Astrocyte (in vitro differentiated cells and primary cell): Measurements from ENCODE around the gene ATP5PO. TPM values are rescaled to one million over a fixed set of nuclear protein-coding genes. Genes with fewer than 3 reads are reported as not detected.

ENCODE experiments used
- DNase-seq: peaks from one replicate; pipeline ENCODE4 v3.0.0-alpha.2; 2010; ENCODE audit warnings: low read depth
- FAIRE-seq: peaks from 2 replicates; lab custom pipeline; 2011; peaks lifted over from hg19 to GRCh38; lab: Jason Lieb, UNC
- H2AFZ ChIP-seq: 2 replicates; pipeline ENCODE4 v1.6.0; 2012; ENCODE audit warnings: low read depth, low read length, inconsistent platforms
- H3K27ac ChIP-seq: 2 replicates; pipeline ENCODE4 v1.5.1; 2011; ENCODE audit warnings: low read depth, low read length, inconsistent platforms
- H3K27me3 ChIP-seq: 2 replicates; pipeline ENCODE4 v1.6.0; 2011; ENCODE audit warnings: low read length, inconsistent platforms; ENCODE audit not compliant: insufficient read depth
- H3K36me3 ChIP-seq: 2 replicates; pipeline ENCODE4 v1.5.1; 2011; ENCODE audit warnings: low read length, inconsistent platforms; ENCODE audit not compliant: insufficient read depth
- H3K4me1 ChIP-seq: 2 replicates; pipeline ENCODE4 v1.5.1; 2011; ENCODE audit warnings: low read length, inconsistent platforms; ENCODE audit not compliant: insufficient read depth
- H3K4me2 ChIP-seq: 2 replicates; pipeline ENCODE4 v1.6.0; 2012; ENCODE audit warnings: low read length, inconsistent platforms
- H3K4me3 ChIP-seq: 2 replicates; pipeline ENCODE4 v1.5.1; 2011; ENCODE audit warnings: low read depth, mild to moderate bottlenecking, low read length, inconsistent platforms; ENCODE audit not compliant: insufficient read depth
- H3K79me2 ChIP-seq: 2 replicates; pipeline ENCODE4 v1.6.0; 2012; ENCODE audit warnings: mild to moderate bottlenecking, low read length, inconsistent platforms; ENCODE audit not compliant: insufficient read depth
- H3K9ac ChIP-seq: 2 replicates; pipeline ENCODE4 v1.6.0; 2012; ENCODE audit warnings: mild to moderate bottlenecking, low read length, inconsistent platforms
- H3K9me3 ChIP-seq: 2 replicates; pipeline ENCODE4 v1.5.1; 2012; ENCODE audit warnings: low read depth, mild to moderate bottlenecking, low read length, inconsistent platforms; ENCODE audit not compliant: insufficient read depth
- H4K20me1 ChIP-seq: 2 replicates; pipeline ENCODE4 v1.6.0; 2012; ENCODE audit warnings: low read length, inconsistent platforms; ENCODE audit not compliant: insufficient read depth
- H3K27ac Mint-ChIP-seq: one replicate; pipeline ENCODE4 v1.8.0; 2021; ENCODE audit warnings: mild to moderate bottlenecking, mixed read lengths; ENCODE audit not compliant: unreplicated experiment
- H3K27me3 Mint-ChIP-seq: one replicate; pipeline ENCODE4 v1.8.0; 2021; ENCODE audit warnings: low read depth, mixed read lengths; ENCODE audit not compliant: unreplicated experiment
- H3K36me3 Mint-ChIP-seq: one replicate; pipeline ENCODE4 v1.8.0; 2021; ENCODE audit warnings: low read depth, mixed read lengths; ENCODE audit not compliant: unreplicated experiment
- H3K4me1 Mint-ChIP-seq: one replicate; pipeline ENCODE4 v1.8.0; 2021; ENCODE audit warnings: low read depth, mixed read lengths; ENCODE audit not compliant: unreplicated experiment
- H3K4me3 Mint-ChIP-seq: one replicate; pipeline ENCODE4 v1.8.0; 2021; ENCODE audit warnings: mild to moderate bottlenecking, moderate library complexity, mixed read lengths; ENCODE audit not compliant: unreplicated experiment
- H3K9me3 Mint-ChIP-seq: one replicate; pipeline ENCODE4 v1.8.0; 2021; ENCODE audit warnings: mild to moderate bottlenecking, mixed read lengths; ENCODE audit not compliant: unreplicated experiment
- CTCF ChIP-seq: IDR thresholded peaks from 2 replicates; pipeline ENCODE4 v1.5.1; 2011; ENCODE audit warnings: low read depth, mild to moderate bottlenecking, inconsistent platforms, low read length, moderate library complexity; ENCODE audit not compliant: insufficient read depth
- EZH2 ChIP-seq: IDR thresholded peaks from 2 replicates; pipeline ENCODE4 v1.6.1; 2012; ENCODE audit warnings: mild to moderate bottlenecking, low read length, inconsistent platforms; ENCODE audit not compliant: insufficient read depth
- total RNA-seq: library from RNA; stranded (reverse); gene quantifications from 2 replicates; pipeline ENCODE4 v1.2.1, GENCODE V29; 2021

ATP5PO gene
- total RNA-seq, 1 donor from 2014 or later, result 171 TPM

- no peak for TF ChIP-seq EZH2
- TF ChIP-seq CTCF, result no peak
- Mint-ChIP-seq H3K36me3 (no peaks in the 10 kb centered on the region), H3K4me3 (no peak overlapping the region), H3K27me3 (no peaks in the 10 kb centered on the region), H3K27ac (no peak overlapping the region), H3K9me3 (peaks cover 8% of the 10 kb centered on the region), H3K4me1 (peaks cover 10% of the 10 kb centered on the region)
- Histone ChIP-seq H2AFZ (no peak overlapping the region), H4K20me1 (no peaks in the 10 kb centered on the region), H3K27me3 (no peaks in the 10 kb centered on the region), H3K9me3 (no peaks in the 10 kb centered on the region), H3K36me3 (no peaks in the 10 kb centered on the region), H3K79me2 (no peaks in the 10 kb centered on the region), H3K4me3 (no peak overlapping the region), H3K4me1 (peaks cover 13% of the 10 kb centered on the region), H3K4me2 (no peak overlapping the region), H3K9ac (no peak overlapping the region), H3K27ac (no peak overlapping the region)
- DNase-seq, result no peak
- FAIRE-seq, result no peak
These were observed 26.8 kb upstream of the ATP5PO start for GRCh38 chr21:33942426-33942825.

- H3K9ac ChIP-seq, result peak overlapping the region; percentile 65
- Mint-ChIP-seq H3K4me3 (no peak overlapping the region), H3K9me3 (peaks cover 8% of the 10 kb centered on the region), H3K27me3 (no peaks in the 10 kb centered on the region), H3K4me1 (peaks cover 3% of the 10 kb centered on the region), H3K36me3 (no peaks in the 10 kb centered on the region), H3K27ac (no peak overlapping the region)
- H3K79me2 ChIP-seq, result no peaks in the 10 kb centered on the region
- DNase-seq (peak; percentile 53), FAIRE-seq (no peak)
- peak overlapping the region; percentile 51 for H2AFZ ChIP-seq
- H3K9me3 ChIP-seq, result no peaks in the 10 kb centered on the region
- H3K27me3 ChIP-seq, result no peaks in the 10 kb centered on the region
- no peak for TF ChIP-seq CTCF
- TF ChIP-seq EZH2, result no peak
- H3K27ac ChIP-seq, result peak overlapping the region; percentile 78
- H3K4me3 ChIP-seq, result no peak overlapping the region
- peaks cover 8% of the 10 kb centered on the region for H3K4me1 ChIP-seq
- peak overlapping the region; percentile 49 for H3K4me2 ChIP-seq
- no peaks in the 10 kb centered on the region for H4K20me1 ChIP-seq
- H3K36me3 ChIP-seq, result no peaks in the 10 kb centered on the region
These were observed 25.3 kb upstream of the ATP5PO start for GRCh38 chr21:33940881-33941245.

- H3K27me3 ChIP-seq, result no peaks in the 10 kb centered on the region
- no peaks in the 10 kb centered on the region for H3K27me3 Mint-ChIP-seq
- peak overlapping the region; percentile 51 for H2AFZ ChIP-seq
- no peak overlapping the region for H3K27ac Mint-ChIP-seq
- H3K36me3 Mint-ChIP-seq, result no peaks in the 10 kb centered on the region
- no peaks in the 10 kb centered on the region for H3K79me2 ChIP-seq
- H3K4me3 ChIP-seq, result no peak overlapping the region
- H3K27ac ChIP-seq, result peak overlapping the region; percentile 78
- FAIRE-seq (no peak), DNase-seq (peak; percentile 70)
- peak overlapping the region; percentile 49 for H3K4me2 ChIP-seq
- H3K9me3 ChIP-seq, result no peaks in the 10 kb centered on the region
- H3K4me1 Mint-ChIP-seq, result peaks cover 3% of the 10 kb centered on the region
- H4K20me1 ChIP-seq, result no peaks in the 10 kb centered on the region
- TF ChIP-seq EZH2 (no peak), CTCF (no peak)
- H3K4me3 Mint-ChIP-seq, result no peak overlapping the region
- H3K4me1 ChIP-seq, result peaks cover 8% of the 10 kb centered on the region
- H3K36me3 ChIP-seq, result no peaks in the 10 kb centered on the region
- peak overlapping the region; percentile 65 for H3K9ac ChIP-seq
- H3K9me3 Mint-ChIP-seq, result peaks cover 8% of the 10 kb centered on the region
These were observed 24.7 kb upstream of the ATP5PO start for GRCh38 chr21:33940164-33940880.
